Panc1 (cell line): ENCODE results near the gene HRH2.

Experiments
- CTCF ChIP-seq: fragments of 450-650 bp; IDR thresholded peaks from 2 replicates; pipeline ENCODE4 v1.5.1; 2017; ENCODE audit warnings: mild to moderate bottlenecking
- POLR2AphosphoS5 ChIP-seq: IDR thresholded peaks from 2 replicates; pipeline ENCODE4 v1.6.1; 2012; ENCODE audit warnings: mild to moderate bottlenecking, low read depth, low read length, moderate library complexity
- SIN3A ChIP-seq: IDR thresholded peaks from 2 replicates; pipeline ENCODE4 v1.6.1; 2012; ENCODE audit warnings: low read depth, mild to moderate bottlenecking, low read length, moderate library complexity, borderline replicate concordance; ENCODE audit not compliant: insufficient read depth
- TCF7L2 ChIP-seq: IDR thresholded peaks from 2 replicates; pipeline ENCODE4 v1.6.1; 2011; ENCODE audit warnings: mild to moderate bottlenecking, low read depth, low read length, inconsistent platforms

DNA sequence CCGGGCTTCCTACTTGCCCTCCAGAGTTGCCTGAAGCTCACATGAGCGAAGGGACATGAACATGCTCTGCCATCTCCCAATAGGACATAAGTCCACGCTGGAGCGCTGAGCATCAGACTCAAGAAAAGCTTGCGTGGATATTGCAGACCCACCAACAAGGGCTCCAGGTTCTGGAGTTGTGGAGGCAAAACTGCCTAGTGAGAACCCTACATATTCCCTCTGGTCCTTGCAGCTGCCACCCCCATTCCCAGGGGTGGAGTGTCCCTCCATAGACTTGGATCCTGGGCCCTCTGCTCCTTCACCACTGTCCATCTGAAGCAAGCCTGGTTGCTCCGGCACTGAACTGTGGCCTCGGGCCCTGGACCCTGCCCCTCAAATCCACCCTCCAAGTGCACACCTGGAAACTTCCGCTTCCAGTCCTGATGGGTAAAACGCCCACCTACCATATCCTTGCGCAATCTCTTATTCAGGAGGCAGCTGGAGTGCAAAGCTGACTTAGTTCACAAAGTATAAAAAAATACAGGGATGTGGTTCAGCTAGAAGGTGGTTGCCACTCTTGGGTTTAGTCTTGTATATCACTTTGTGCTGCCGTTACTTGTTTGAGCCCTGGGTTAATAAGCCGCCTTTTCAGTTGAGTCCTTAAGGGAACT lies 28.0 kb downstream of the HRH2 start:
- no peak for TF ChIP-seq POLR2AphosphoS5
- TF ChIP-seq CTCF = no peak
- no peak for TF ChIP-seq TCF7L2
- TF ChIP-seq SIN3A = no peak
